GM12801 (cell line): ENCODE measurements around the gene ZFAND2A.

Source experiments
- CTCF ChIP-seq: IDR thresholded peaks from one replicate; pipeline ENCODE4 v1.5.1; 2011; ENCODE audit warnings: control low read depth; ENCODE audit not compliant: insufficient read length; ENCODE audit errors: extremely low read depth

Gene ZFAND2A

GRCh38 chr7:1170741-1171501, 10.9 kb upstream of the ZFAND2A start:
- no peak for TF ChIP-seq CTCF

GRCh38 chr7:1169409-1170368, 9.7 kb upstream of the ZFAND2A start:
- no peak for TF ChIP-seq CTCF

- TF ChIP-seq CTCF, result no peak
These were observed 8.4 kb upstream of the ZFAND2A start for GRCh38 chr7:1168422-1168821.

GRCh38 chr7:1164436-1164835, 4.4 kb upstream of the ZFAND2A start:
- no peak for TF ChIP-seq CTCF

- no peak for TF ChIP-seq CTCF
These were observed 3.1 kb upstream of the ZFAND2A start for GRCh38 chr7:1163121-1163520.

GRCh38 chr7:1160670-1161021, 650 bp upstream of the ZFAND2A start:
- no peak for TF ChIP-seq CTCF
